Measurements from ENCODE around the gene SOS2. TPM values are rescaled to one million over a fixed set of nuclear protein-coding genes. Genes with fewer than 3 reads are reported as not detected.

Gene SOS2
- total and polyA plus RNA-seq, 2 of the 4 experiments (the other 2 are of a cell fraction): 6.3 to 10.9 TPM

DNA sequence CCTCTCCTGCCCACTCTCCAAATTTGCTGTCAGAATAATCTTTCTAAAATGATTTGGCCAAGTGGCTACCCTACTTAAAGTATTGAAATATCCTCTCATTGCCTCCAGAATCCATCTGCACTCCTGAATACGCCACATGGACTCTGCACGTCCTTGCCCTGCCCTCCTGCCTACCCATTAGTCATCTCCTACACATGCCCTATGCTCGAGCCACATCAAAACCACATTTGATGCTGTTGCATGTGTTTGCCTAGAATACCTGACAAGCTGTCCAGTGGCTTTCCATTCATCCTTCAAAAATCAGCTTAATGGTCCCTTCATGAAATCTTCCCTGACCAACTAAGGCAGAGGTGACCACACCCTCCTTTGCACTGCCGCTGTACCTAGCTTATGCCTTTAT is 132.0 kb downstream of the SOS2 start:
- ChIA-PET CTCF (interaction anchor here (0.6 kb wide), 1 partner anchor 215 kb away, joined by 8 read pairs; no protein-coding TSS in a partner anchor), POLR2A (ENCODE audit: unreplicated experiment) (interaction anchor here (0.5 kb wide), 1 partner anchor 728 kb away, joined by 8 read pairs; no protein-coding TSS in a partner anchor)
- H3K27ac ChIP-seq (ENCODE audit: insufficient read depth, low read length): no peak overlapping the region
- no peak overlapping the region for H3K4me2 ChIP-seq (ENCODE audit: low read depth, low read length)
- H2AFZ ChIP-seq (replicated peaks; ENCODE audit: low read length, poor library complexity): no peak overlapping the region
- no peak for DNase-seq
- no peaks in the 10 kb centered on the region for H3K36me3 ChIP-seq (ENCODE audit: control insufficient read depth, insufficient read depth, low read length)
- H4K8ac ChIP-seq (ENCODE audit: low read depth in 2 of 2, low read length in 2 of 2): no peak overlapping the region
- H3K56ac ChIP-seq (ENCODE audit: extremely low read depth, insufficient read depth, low read length): no peak overlapping the region
- H3K9me1 ChIP-seq (ENCODE audit: insufficient read depth, low read length): peaks cover 5% of the 10 kb centered on the region
- H2BK15ac ChIP-seq (ENCODE audit: low read depth, low read length): no peak overlapping the region
- no peak overlapping the region for H2BK120ac ChIP-seq (ENCODE audit: low read depth, low read length)
- no peaks in the 10 kb centered on the region for H3K27me3 ChIP-seq (ENCODE audit: control insufficient read depth, insufficient read depth, low read length)
- H3K4me1 ChIP-seq (ENCODE audit: control insufficient read depth, insufficient read depth, low read length): 0 out of 2 replicates have a peak, but pooled peaks cover 2% of the 10 kb centered on the region
- BruUV-seq (replicated peaks): no TSS peak
- H2AK9ac ChIP-seq (replicated peaks; ENCODE audit: low read depth, low read length, poor library complexity): no peak overlapping the region
- no peak overlapping the region for H3K23ac ChIP-seq (ENCODE audit: low read depth, low read length)
- H2AK5ac ChIP-seq (ENCODE audit: low read depth, low read length): no peak overlapping the region
- WGBS, 2 experiments (ENCODE audit: extremely low coverage in 2 of 2, insufficient read length in 1 of 2): 68% methylated on average over 3 of the region's 4 CpGs; no CpG with 5 or more reads in 1 of the 2 experiments
- ATAC-seq (ENCODE audit: low read depth): no peak
- H3K14ac ChIP-seq (replicated peaks; ENCODE audit: low read depth, low read length): no peak overlapping the region
- no peak overlapping the region for H3K4ac ChIP-seq (ENCODE audit: low read depth, low read length)
- no peaks in the 10 kb centered on the region for H3K9me3 ChIP-seq (ENCODE audit: control insufficient read depth, insufficient read depth, low read length)
- dilution Hi-C loops (cut with HindIII; ENCODE audit: low sequenced_read_pairs, unreplicated experiment): no loop called here
- H3K18ac ChIP-seq (ENCODE audit: low read depth, low read length): no peak overlapping the region
- no peak overlapping the region for H4K91ac ChIP-seq (ENCODE audit: insufficient read depth, low read depth, low read length)
- H3K79me1 ChIP-seq (ENCODE audit: low read depth in 1 of 2, low read length in 2 of 2): peaks cover 0 to 5% of the 10 kb centered on the region in 2 experiments; a peak in 2 of 4 replicates
- H3K4me3 ChIP-seq (ENCODE audit: insufficient read depth, low read depth, low read length): no peak overlapping the region
- in situ Hi-C loops (cut with MboI; ENCODE audit: low sequenced_read_pairs): no loop called here
- H3K9ac ChIP-seq (ENCODE audit: low read depth, low read length): no peak overlapping the region
- intact Hi-C loops (cut with micrococcal nuclease): no loop called here
- no peak for TF ChIP-seq CHD1 (IDR thresholded peaks at IDR 0.05; ENCODE audit: low read depth, low read length)
- TF ChIP-seq POLR2A (IDR thresholded peaks at IDR 0.05; ENCODE audit: low read depth, low read length): no peak
- TF ChIP-seq RFX5 (IDR thresholded peaks at IDR 0.05; ENCODE audit: low read depth, low read length): no peak
- no peak for TF ChIP-seq FOS (IDR thresholded peaks at IDR 0.05; ENCODE audit: low read depth, low read length)
- TF ChIP-seq, protein P1, sequence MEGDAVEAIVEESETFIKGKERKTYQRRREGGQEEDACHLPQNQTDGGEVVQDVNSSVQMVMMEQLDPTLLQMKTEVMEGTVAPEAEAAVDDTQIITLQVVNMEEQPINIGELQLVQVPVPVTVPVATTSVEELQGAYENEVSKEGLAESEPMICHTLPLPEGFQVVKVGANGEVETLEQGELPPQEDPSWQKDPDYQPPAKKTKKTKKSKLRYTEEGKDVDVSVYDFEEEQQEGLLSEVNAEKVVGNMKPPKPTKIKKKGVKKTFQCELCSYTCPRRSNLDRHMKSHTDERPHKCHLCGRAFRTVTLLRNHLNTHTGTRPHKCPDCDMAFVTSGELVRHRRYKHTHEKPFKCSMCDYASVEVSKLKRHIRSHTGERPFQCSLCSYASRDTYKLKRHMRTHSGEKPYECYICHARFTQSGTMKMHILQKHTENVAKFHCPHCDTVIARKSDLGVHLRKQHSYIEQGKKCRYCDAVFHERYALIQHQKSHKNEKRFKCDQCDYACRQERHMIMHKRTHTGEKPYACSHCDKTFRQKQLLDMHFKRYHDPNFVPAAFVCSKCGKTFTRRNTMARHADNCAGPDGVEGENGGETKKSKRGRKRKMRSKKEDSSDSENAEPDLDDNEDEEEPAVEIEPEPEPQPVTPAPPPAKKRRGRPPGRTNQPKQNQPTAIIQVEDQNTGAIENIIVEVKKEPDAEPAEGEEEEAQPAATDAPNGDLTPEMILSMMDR (conservative IDR thresholded peaks at IDR 0.05; ENCODE audit: low read depth, low read length): no peak
- no peak for TF ChIP-seq CEBPB (IDR thresholded peaks at IDR 0.05; ENCODE audit: low read depth, low read length)
- H2BK20ac ChIP-seq (ENCODE audit: low read depth, low read length): no peak overlapping the region
- H4K5ac ChIP-seq (ENCODE audit: low read depth, low read length): no peak overlapping the region
- no peaks in the 10 kb centered on the region for H4K20me1 ChIP-seq (ENCODE audit: insufficient read depth, low read length)
- no peak overlapping the region for H2BK5ac ChIP-seq (ENCODE audit: low read depth, low read length, poor library complexity, severe bottlenecking)
